GM18526 (cell line): ENCODE measurements around the gene APBB2.

Source experiments
- POLR2A ChIP-seq: IDR thresholded peaks from 3 replicates; pipeline ENCODE4 v1.6.1; 2011; ENCODE audit not compliant: insufficient read length; ENCODE audit errors: extremely low read depth

The APBB2 gene

DNA sequence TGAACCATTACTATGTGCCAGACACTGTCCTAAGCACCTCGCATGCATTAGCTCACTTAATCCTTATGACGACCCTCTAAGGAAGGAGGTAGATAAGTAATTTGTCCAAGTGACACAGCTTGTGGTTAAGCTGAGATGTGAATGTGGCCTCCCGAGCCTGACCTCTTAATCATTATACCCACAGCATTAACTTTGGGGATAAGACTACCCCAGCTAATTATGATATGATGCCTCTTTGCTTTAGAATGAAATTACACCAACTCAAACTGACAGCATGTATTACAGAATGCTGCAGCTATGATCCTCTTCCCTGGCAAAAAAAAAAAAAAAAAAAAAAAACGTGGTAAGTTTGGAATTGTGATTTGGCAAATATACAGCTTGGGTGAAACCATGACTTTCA is 53.5 kb downstream of the APBB2 start:
- no peak for TF ChIP-seq POLR2A

DNA sequence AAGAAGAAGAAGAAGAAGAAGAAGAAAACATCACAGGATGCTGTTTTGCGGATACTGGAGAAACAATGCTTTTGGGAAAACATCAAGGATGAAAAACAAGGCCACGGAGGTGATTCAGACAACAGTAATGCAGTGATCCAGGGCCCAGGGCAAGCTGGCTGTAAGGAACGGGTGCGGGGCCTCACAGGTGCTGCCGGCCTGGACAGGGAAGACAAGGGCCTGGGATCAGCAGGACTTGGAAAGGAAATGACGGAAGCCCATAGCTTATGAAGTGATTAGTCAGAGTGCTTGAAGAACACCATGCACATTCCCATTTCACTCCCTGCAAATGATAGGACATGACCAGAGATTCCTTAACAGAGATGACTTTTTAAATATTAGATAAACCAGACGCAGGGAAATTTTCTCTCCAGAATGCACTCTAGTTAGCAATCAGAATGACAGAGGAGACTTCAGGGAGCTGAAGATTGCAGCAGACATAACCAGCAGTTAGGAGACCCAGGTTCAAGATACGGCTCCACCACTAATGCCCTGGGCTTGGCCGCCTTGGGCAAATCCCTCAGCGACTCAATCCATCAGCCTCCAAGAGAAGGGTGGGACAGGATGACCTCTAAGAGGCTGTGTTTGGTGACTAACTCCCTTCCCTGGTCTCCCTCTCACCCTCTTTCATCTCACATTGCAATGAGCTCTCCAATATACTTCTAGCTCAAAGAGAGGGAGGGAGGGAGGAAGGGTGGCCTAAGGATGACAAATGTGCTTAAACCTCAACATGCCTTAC is 54.1 kb downstream of the APBB2 start:
- no peak for TF ChIP-seq POLR2A

DNA sequence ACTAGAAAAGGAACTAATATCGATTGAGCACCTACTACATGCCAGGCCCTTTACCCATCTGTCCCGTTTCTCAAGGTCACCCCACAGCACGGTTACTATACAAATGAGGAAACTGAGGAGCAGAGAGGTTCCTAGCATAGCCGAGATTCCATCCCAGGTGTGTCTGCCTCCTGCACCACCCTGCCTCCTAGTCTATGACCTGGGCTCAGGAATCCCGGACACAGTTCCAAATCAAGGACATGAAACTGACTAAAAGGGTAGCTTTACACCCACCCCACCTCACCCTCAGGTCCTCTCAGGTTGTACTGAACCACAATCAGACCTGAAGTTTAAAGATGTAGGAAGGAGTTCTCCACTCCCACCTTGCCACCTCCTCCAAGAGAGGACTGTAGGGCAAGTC is 55.6 kb downstream of the APBB2 start:
- TF ChIP-seq POLR2A = no peak

DNA sequence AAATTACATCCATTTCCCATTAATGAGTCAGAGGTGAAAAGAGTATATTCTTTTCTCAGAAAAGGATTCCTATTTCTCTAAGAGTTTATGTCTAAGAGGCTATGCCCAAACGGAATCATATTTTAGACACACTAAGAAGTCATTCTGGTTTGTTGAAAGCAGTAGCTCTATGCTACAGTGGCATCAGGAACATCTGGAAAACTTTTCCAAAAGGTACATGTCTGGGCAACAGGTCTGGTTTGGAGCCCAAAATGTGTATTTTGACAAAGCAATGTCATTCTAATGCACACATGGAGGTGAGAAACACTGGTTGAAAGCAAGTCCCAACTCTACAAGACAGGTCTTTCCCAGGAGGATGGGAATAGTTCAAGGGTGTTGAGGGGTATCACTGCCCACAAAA is 56.1 kb downstream of the APBB2 start:
- no peak for TF ChIP-seq POLR2A

DNA sequence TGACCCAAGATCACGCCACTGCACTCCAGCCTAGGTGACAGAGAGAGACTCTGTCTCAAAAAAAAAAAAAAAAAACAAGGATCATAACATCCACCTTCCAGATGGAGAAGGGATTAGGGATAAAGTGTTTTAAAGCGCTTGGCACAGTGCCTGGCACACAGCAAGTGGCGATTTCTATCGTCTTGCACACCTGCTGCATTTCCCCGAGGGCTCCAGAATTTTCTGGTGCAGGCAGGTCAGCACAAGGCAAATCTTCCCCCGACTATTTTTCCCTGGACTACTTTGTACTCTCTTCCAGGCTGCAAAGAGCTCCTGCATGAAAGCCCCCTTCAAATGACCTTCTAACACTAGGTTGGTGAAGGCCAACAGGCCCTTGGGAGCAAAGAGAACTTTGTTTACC is 57.3 kb downstream of the APBB2 start:
- TF ChIP-seq POLR2A = no peak

DNA sequence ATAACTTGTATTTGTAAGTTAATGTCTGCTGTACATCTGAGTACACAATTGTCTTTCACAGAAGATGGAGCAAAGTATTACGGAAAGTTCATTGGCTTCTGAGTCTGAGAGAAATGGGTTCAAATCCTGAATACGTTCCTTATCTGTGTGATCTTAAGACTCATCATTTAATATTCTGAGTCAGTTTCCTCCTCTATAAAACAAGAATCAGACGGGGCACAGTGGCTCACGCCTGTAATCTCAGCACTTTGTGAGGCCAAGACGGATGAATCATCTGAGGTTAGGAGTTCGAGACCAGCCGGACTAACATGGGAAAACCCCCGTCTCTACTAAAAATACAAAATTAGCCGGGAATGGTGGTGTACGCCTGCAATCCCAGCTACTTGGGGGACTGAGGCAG is 57.8 kb downstream of the APBB2 start:
- TF ChIP-seq POLR2A = no peak

DNA sequence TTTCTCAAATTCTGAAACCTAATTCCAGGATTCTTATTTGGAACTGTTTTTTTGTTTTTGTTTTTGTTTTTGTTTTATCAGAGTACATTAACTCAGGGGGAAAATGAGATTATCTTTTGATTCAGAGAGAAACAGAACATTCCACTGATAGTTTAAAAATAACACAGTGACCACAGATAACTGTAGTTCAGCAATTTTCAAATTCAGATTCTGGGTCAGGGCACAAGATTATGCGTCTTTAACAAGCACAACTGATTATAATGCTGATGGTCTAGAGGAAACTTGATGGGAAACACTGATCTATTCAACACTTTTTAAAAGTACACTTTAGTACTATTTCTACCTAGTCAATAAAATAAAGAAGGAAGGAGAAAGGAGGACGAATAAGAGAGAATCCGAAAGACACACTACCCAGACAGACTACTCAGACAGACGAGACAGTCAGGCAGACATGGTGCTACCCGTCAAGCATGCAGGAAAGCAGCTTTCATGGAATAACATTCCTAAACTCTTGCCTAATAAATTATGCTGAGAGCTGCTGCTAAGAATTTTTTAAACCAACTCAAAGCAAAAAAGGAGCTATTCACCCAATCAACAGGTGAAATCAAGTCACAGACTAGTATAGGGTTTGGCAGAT is 59.0 kb downstream of the APBB2 start:
- no peak for TF ChIP-seq POLR2A

DNA sequence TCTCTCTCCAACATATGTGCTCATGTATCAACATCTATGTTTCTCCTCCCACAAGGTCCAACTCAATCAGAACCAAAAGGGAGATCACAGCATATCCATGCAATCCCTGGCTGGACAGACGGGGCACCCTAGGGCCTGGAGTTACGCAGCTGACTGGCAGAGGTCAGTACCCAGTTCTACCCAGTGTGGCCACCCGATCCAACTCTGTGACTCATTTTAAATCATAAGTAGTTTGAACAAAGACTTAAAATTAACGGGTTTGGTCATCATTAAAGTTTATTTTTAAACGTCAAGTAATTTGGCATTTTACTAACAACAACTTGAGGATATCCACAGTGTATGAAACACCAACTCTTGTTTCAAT is 59.5 kb downstream of the APBB2 start:
- TF ChIP-seq POLR2A = no peak

DNA sequence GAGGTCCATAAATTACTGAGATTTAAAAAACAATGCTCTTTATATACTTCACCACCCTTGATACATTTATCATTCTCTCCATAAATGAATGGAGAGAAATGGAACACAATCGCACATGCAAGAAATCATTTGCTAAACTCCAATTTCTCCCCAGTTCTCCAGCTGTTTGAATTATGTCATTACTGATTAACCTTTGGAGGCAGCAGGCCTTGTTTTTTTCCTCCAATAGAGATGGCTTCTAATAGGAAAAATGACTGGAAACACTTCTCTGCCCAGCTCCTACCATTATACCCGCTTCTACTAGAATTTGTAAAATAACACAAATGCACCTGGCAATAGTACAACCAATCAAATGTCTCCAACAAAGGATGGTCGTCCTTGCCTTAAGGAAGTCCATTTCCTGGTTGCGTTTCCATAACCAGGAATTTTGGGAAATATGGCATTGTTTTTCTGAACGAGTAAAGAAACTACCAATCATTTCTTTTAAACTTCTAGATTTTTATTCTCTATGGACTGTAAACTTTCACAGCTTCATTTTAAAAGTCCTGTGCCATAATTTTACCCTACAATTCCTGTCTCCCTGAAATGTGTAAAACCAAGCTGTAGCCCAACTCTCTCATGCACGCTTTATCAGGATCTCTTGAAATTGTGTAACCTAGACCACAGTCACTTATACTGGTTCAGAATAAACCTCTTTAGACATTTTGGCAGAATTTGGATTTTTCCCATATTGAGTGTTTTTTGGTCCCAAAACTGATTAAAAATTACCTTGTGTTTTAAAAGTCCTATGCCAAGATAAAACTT is 60.1 kb downstream of the APBB2 start:
- TF ChIP-seq POLR2A = no peak

DNA sequence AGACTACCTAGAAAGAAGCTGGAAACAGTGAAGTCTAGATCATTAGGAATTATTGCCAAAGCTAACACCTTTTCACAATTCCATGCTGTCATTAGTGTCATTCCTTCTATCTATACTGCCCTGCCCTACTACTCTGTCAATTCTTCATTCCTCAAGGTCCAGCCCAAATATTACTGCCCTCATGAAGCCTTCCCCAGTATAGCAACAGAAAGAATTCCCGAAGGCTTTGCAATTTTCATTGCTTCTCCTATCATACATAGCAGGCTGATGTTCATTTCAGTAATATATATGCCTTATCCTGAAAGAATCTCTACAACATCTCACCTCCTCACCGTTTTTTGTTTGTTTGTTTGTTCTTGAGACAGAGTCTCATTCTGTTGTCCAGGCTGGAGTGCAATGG is 63.9 kb downstream of the APBB2 start:
- no peak for TF ChIP-seq POLR2A

DNA sequence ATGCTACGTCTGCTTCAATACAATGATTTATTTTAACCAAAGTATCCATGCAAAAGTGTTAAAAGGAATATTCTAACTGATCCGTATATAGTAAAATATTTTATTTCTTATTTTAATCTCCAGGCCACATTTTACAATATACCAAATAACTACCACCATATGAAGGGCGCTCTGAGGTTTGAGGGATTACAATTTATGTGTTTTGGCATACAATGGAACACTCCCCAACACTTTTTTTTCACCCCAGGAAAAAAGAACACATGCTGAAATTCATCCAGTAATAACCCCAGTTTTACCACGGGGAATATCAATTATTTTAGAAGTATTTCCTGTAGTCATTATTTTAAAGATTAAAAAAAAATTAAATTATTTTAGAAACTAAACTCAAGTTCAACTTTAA is 65.4 kb downstream of the APBB2 start:
- TF ChIP-seq POLR2A = no peak

DNA sequence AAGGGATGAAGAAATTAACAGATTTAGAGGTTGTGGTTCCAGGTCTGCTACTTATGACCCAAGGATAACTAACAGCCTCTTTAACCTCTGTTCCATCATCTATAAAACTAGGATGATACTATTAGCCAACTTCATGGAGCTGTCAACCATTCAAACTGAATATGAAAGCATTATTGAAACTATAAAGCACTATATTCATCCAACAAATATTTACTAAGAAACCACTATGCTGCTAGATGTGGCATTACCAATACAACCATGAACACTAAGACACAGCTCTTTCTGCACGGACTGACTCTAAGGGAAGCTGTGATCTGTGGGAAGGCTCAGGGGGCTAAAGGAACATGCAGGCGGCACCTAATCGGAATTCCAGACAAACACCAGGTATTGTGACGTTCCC is 66.0 kb downstream of the APBB2 start:
- TF ChIP-seq POLR2A = no peak

DNA sequence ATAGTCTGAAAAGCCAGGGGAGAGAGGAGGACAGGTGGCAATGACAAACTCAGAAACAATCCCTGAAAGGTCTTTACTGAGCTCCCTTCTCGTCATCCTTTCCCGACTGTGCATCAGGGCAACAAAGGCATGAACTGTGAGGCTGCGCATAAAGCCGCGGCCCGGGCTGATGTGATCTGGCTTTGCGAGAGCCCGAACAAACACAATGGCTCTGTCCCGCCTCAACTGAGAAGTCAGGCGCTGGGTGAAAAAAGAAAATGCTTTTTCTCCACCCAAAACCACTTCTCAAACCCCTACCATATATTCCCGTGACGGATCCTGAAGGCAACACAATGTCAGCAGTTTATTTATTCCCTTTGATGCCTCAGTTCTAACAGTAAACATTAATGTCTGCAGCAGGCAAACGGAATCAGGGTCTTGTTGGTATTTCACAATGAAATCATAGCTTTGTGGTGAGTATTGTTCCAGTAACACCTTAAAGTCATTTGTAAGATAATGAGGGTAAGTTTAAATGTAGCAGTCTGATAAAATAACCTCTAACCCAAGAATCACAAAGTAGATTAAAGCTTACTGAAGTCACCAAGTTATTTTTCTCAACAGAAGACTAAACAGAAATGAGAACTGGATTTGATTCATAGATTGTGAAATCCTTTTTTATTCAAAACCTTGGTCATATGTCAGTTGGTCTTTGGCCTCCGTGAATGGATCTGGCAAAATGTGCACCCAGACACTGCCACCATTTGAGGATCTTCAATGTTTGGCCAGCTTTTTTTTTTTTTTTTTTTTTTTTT is 67.4 kb downstream of the APBB2 start:
- no peak for TF ChIP-seq POLR2A

DNA sequence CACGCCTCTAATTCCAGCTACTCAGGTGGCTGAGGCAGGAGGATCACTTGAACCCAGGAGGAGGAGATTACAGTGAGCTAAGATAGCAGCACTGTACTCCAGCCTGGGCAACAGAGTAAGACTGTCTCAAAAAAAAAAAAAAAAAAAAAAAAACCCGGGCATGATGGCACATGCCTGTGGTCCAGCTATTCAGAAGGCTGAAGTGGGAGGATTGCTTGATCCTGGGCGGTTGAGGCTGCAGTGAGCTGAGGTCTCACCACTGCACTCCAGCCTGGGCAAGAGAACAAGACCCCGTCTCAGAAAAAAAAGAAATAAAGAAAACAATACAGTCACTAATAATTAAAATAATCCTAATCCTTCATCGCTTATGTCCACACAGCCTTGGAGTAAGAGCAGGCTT is 68.1 kb downstream of the APBB2 start:
- no peak for TF ChIP-seq POLR2A

DNA sequence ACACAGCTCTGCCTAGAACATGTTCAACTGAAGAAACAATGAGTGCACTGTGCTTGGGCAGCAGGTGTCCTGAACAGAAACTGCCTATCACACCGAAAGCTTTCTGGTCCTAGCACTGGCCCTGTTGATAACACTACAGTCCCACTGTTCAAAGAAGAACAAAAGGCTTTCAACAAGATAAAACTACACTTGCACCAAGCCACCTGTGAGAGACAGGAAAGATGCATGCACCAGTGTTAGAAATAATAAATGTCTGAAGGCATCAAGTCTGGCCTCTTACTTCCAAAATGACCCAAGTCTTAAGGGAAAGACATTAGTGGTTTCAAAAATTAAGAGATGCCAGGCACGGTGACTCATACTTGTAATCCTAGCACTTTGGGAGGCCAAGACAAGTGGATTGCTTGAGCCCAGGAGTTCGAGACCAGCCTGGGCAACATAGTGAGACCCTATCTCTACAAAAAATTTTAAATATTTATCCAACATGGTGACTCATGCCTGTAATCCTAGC is 68.7 kb downstream of the APBB2 start:
- no peak for TF ChIP-seq POLR2A

DNA sequence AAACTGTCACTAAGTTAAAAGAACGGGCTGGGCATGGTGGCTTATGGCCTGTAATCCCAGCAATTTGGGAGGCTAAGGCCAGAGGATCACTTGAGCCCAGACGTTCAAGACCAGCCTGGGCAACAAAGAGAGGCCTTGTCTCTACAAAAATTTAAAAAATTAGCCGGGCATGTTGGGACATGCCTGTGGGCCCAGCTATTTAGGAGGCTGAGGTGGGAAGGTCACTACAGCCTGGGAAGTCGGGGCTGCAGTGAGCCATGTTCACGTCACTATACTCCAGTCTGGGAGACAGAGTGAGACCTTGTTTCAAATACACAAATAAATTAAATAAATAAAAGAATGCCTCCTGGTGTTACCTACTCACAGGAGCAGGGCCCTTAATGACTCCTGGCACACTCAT is 69.5 kb downstream of the APBB2 start:
- TF ChIP-seq POLR2A = no peak

DNA sequence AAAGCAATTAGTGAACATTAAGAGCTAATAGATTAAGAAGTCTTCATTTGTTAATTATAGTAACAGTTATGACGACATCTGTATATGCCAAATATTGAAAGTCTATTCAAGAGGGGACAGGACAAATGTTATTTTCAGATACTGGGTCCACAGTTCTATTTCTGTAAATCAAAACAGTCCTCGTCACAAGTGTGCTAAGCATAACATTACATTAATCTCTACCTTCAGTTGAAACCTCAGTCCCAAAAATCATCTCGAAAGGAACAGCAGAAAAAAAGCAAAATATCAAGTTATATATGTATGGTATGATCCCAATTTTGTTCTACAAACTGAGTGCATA is 70.3 kb downstream of the APBB2 start:
- TF ChIP-seq POLR2A = no peak
